GM12891 (cell line): ENCODE measurements around the gene COMMD4. TPM values are rescaled to one million over a fixed set of nuclear protein-coding genes. Genes with fewer than 3 reads are reported as not detected.
"Not testable (repeated sequence)": the region's sequence is repeated elsewhere in the genome, so short reads cannot be mapped to it uniquely, and the experiment has no call there.

Experiments used
- DNase-seq: peaks from one replicate; pipeline ENCODE4 v3.0.0; 2011; ENCODE audit warnings: low spot score; ENCODE audit not compliant: insufficient read length
- FAIRE-seq: peaks from 2 replicates; lab custom pipeline; 2011; peaks lifted over from hg19 to GRCh38; lab: Jason Lieb, UNC
- PAX5 ChIP-seq: IDR thresholded peaks from 2 replicates; pipeline ENCODE4 v1.6.1; 2011; ENCODE audit warnings: low read length, moderate library complexity, mild to moderate bottlenecking; ENCODE audit not compliant: insufficient read depth, severe bottlenecking
- POLR2A ChIP-seq: IDR thresholded peaks from 2 replicates; pipeline ENCODE4 v1.6.1; 2011; ENCODE audit warnings: low read depth, low read length, control low read depth
- POLR2AphosphoS5 ChIP-seq: IDR thresholded peaks from 2 replicates; pipeline ENCODE4 v1.6.1; 2011; ENCODE audit warnings: low read depth, low read length, control low read depth
- POU2F2 ChIP-seq: IDR thresholded peaks from 2 replicates; pipeline ENCODE4 v1.6.1; 2011; ENCODE audit warnings: low read depth, mild to moderate bottlenecking, control low read depth, low read length, moderate library complexity
- SPI1 ChIP-seq: IDR thresholded peaks from 2 replicates; pipeline ENCODE4 v1.6.1; 2011; ENCODE audit warnings: low read depth, low read length, control low read depth
- TAF1 ChIP-seq: IDR thresholded peaks from 2 replicates; pipeline ENCODE4 v1.6.1; 2011; ENCODE audit warnings: low read depth, low read length, control low read depth
- polyA plus RNA-seq: library from polyadenylated mRNA; unstranded; fragments of >200 nt; gene quantifications from one replicate; pipeline ENCODE4 v1.2.1, GENCODE V29; 2012; ENCODE audit warnings: low read depth, missing spikeins, inconsistent platforms; ENCODE audit not compliant: missing spikeins

The COMMD4 gene
- 99.8 TPM for polyA plus RNA-seq

DNA sequence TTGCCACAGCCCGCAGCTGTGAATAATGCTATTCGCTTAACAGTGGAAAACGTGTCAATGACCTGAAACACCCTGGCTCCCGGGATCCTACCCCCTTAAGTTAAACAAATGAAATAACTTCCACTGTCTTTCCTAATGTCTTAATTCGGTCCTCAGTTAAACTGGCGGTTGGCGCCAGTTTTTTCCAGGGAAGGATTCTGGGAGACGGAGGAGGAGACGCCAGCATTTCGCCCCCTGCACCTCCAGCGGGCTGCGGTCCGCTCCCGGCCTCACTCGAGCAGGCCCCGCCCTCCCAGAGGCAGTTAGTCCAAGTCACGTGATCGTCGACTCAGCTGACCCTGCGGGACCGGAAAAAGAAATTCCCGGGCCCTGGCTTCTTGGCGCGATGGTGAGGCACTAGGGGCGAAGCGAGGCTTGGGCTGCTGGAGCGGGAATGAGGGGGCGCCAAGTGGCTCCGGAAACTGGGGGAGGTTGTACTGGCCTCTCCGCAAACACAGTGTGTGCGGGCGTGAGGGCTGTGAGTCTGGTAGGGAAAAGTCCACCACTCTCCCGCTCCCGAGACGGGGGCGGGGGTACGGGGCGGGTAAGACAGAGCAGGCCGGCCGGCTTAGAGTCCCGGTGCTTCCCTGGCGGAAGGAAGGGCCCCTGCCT is at the start of gene COMMD4:
Gene COMMD4, plus strand, starts transcription at position 359 of the 651 bp plus-strand sequence. Its CDS starts 27 bp downstream, at position 386.
- DNase-seq (peak; percentile 61), FAIRE-seq (peak; percentile 82)
- TF ChIP-seq PAX5 (no peak), TAF1 (peak; percentile 41; the same call in 1 of the 2 replicates)

DNA sequence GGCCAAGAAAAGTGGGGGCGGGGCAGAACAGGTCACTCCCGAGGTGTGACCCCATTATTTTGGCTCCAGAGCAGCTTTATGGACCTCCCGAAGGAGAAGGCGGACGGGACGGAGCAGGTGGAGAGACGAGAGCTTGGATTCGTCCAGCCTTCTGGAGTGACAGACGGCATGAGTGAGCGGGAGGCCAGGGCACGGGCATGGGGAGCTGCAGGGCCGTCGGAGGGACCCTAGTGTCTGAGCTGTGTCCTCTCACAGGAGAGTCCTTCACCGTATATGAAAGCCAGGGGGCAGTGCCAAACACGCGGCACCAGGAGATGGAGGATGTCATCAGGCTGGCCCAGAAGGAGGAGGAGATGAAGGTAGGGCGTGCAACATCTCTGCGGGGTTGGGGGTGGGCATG is 42.2 kb upstream of the COMMD4 start:
- FAIRE-seq, DNase-seq: not testable (repeated sequence)

DNA sequence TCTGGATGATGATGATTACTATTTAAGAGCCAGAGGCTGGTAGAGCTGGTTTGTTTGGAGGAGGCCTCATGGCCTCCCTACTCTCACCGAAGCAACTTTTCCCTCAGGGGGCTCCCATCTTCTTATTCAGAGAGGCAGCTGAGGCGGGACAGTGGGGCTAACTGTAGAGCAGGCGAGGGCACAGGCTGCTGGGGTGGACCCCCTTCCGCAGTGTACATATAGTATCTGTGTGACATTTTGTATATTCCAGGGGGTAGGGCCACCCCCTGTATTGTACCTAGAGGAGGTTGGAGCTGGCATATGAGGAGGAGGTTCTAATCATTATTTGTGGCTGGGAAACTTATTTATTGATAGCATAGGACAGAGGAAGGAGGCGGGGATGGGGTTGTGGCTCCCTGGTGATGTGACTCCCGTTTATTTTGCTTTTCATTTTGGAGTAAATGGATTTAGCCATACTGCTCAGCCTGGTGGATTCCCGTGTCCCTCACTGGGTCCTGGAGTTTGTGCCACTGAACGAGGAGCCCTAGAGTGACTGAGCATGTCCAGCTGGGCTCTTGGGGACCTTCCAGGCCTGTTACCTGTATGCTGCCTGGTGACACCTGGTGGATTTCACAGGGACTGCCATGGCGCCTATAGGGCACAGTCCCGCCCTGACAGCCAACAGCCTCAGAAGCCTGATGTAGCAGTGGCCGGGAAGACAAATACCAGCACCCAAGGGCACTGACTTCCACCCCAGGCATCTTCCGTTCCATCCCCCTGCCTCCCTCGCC is 37.1 kb upstream of the COMMD4 start:
- not testable (repeated sequence) for DNase-seq
- peak; percentile 70 for FAIRE-seq

DNA sequence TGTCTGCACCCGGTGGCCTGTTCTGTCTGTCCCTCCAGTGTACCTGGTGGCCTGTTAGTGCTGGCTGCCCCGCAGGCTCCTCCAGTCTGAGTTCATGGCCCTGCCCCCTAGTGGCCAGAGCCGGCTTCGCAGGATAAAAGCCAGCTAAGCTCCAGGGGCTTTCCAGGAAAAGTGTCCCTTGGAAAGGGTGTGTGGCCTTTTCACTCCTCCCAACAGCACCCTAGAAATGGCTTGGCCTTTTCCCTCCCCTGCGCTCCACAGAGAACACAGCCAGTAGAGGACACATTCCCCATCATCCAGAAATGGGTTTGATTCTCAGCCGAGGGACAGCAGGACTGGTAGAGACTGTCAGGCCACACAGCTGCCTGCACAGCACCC is 36.6 kb upstream of the COMMD4 start:
- not testable (repeated sequence) for FAIRE-seq, DNase-seq

DNA sequence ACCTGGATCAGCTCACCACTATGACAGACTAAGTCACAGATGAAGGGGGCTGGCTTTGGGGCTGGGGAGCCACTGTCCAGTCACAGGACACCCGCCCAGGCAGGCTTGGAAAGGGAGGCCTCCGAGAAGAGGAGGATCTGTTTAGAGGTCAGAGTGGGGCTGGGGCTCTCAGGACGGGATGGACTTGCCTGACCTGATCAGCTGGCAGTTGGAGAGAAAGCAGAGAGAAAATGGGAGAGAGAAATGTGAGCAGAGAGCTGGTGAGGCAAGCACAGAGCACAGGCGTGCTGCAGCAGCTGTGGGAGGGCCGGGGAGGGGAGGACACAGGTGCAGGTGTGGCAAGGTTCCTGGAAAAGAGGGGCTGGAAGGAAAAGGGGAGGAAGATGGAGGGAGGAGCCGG is 35.8 kb upstream of the COMMD4 start:
- not testable (repeated sequence) for FAIRE-seq, DNase-seq

DNA sequence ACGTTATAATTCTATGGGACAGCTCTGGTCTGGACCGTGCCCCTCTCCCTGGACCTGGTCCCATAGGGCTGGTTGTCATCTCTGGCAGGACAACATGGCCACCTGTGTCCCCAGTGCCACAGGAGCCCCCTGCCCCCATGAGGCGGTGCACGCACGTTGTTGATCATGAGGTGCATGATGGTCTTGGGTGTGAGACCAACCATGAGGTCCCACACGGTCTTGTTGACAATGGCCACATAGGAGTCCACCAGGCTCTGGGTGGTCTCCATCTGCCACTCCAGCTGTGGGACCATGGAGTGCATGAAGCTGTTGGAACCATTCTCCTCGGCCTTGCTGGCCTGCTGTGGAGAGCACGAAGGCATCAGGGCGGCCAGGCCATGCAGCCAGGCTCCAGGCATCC is 33.5 kb upstream of the COMMD4 start:
- no peak for DNase-seq
- no peak for TF ChIP-seq POLR2A
- no peak for TF ChIP-seq SPI1
- no peak for TF ChIP-seq PAX5
- no peak for TF ChIP-seq TAF1
- TF ChIP-seq POU2F2: no peak
- TF ChIP-seq POLR2AphosphoS5: no peak
- FAIRE-seq: no peak

DNA sequence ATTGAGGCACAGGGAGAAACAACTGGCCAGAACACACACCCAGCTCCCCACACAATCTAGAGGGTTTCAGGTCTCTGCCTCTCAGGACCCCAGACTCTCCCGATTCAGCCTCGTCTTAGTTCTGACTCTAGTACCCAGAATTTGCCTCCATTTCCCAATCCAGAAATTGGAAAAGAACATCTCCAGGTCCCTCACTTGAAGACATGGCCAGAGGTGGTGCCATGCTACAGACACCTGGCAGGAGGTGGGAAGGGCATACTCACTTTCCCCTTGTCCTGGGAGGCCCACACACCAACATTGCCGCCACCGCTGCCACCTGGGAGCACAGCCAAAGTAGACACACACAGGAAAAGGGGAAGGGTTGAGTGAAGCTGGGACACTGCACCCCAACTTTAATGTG is 33.1 kb upstream of the COMMD4 start:
- DNase-seq, FAIRE-seq: not testable (repeated sequence)

DNA sequence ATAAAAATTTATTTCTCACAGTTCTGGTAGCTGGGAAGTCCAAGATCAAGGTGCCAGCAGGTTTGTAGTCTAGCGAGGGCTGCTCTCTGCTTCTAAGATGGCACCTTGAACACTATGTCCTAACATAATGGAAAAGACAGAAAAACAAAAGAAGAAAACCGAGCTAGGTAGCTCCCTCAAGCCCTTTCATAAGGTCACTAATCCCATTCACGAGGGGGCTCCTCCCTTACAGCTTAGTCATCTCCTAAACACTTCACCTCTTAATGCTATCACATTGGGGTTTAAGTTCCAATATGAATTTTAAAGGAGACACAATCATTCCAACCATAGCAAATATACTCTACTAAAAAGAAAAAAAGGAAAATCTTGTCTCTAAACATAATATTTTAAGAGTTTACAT is 29.7 kb upstream of the COMMD4 start:
- FAIRE-seq (no peak), DNase-seq (no peak)
- TF ChIP-seq TAF1 (no peak), POU2F2 (no peak), POLR2A (no peak), PAX5 (no peak), POLR2AphosphoS5 (no peak), SPI1 (no peak)

DNA sequence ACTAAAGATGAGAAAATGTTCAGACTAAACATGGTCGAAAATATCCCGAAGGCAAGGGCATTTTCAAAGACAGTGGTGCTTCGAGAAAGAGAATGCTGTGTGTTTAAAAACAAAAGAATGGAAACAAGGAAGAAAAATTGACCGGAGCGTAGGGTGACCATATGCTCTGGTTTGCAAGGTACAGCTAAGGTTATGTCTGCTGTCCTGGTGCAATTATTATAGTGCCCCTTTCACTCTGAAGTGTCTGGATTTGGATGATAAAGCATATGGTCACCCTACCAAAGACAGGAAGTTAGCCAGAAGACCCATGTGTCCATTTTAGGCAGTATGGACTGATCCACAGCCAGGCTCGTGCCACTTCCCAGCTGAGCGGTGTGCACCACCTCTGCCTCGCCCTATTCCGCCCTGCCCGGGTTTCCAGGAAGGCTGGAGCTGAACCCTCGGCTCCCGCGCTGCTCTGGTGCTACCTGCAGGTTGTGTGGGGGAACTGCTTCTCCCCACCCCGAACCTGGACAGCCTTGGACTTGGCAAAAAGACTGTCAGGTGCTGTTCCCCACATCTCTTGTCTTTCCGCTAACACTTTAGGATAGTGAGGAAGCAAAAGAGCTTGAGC is 28.0 kb upstream of the COMMD4 start:
- DNase-seq (peak; percentile 35), FAIRE-seq (peak; percentile 74)
- TF ChIP-seq TAF1 (no peak), SPI1 (no peak)

DNA sequence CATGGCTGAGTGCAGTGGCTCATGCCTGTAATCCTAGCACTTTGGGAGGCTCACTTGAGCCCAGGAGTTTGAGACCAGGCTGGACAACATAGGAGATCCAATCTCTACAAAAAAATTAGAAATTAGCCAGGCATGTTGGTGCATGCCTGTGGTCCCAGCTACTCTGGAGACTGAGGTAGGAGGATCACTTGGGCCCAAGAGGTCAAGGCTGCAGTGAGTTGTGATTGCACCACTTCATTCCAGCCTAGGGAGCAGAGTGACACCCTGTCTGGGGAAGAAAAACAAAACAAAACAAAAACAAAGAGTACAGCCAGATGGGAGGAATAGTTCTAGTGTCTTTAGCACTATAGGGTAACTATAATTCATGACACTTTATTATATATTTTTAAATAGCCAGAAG is 26.2 kb upstream of the COMMD4 start:
- FAIRE-seq (no peak), DNase-seq (no peak)
- TF ChIP-seq POU2F2: no peak
- no peak for TF ChIP-seq POLR2AphosphoS5

DNA sequence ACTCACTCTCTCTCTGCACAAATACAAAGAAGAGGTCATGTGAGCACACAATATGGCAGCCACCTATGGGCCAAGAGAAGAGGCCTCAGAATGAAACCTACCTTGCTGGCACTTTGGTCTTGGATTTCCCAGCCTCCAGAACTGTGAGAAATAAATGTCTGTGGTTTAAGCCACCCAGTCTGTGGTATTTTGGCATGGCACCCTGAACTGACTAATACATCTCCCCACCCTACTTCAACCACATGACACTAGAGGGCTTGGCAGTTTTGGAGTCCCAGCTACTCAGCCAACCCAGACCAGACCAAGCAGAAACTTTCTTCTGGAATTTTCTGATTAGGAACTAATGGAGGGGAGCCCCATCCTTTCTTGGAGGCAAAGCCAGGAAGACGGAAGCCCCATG is 23.3 kb upstream of the COMMD4 start:
- FAIRE-seq, DNase-seq: not testable (repeated sequence)
